Right kidney (tissue), 9 donors: ENCODE results near the gene MRPS6.

ENCODE experiments used
- DNase-seq: peaks from one replicate; pipeline ENCODE4 v3.0.0-alpha.2; 2016
- long read RNA-seq, 8 donors: transcript quantifications; one replicate each; lab custom pipeline, GENCODE V29; 2026

The MRPS6 gene
- long read RNA-seq, donor 1, transcript MRPS6-201 (3 exons, 990 nt): major isoform, 160 of 207 reads
- long read RNA-seq, donor 1, transcript MRPS6-204 (2 exons, 3,934 nt): minor isoform, 17 of 207 reads
- long read RNA-seq, donor 1, partial matches to known transcripts: 19 of 207 reads
- long read RNA-seq, donor 1, other reads (novel, unspliced or antisense): 11 of 207 reads
- long read RNA-seq, donor 2, transcript MRPS6-201 (3 exons, 990 nt): major isoform, 69 of 72 reads
- long read RNA-seq, donor 2, partial matches to known transcripts: 0 of 72 reads
- long read RNA-seq, donor 2, other reads (novel, unspliced or antisense): 0 of 72 reads
- long read RNA-seq, donor 3, transcript MRPS6-201 (3 exons, 990 nt): major isoform, 55 of 60 reads
- long read RNA-seq, donor 3, transcript MRPS6-204 (2 exons, 3,934 nt): minor isoform, 5 of 60 reads
- long read RNA-seq, donor 3, partial matches to known transcripts: 0 of 60 reads
- long read RNA-seq, donor 3, other reads (novel, unspliced or antisense): 0 of 60 reads
- long read RNA-seq, donor 4, transcript MRPS6-201 (3 exons, 990 nt): major isoform, 124 of 161 reads
- long read RNA-seq, donor 4, transcript MRPS6-204 (2 exons, 3,934 nt): minor isoform, 17 of 161 reads
- long read RNA-seq, donor 4, partial matches to known transcripts: 20 of 161 reads
- long read RNA-seq, donor 4, other reads (novel, unspliced or antisense): 0 of 161 reads
- long read RNA-seq, donor 5, transcript MRPS6-201 (3 exons, 990 nt): major isoform, 147 of 175 reads
- long read RNA-seq, donor 5, transcript MRPS6-204 (2 exons, 3,934 nt): minor isoform, 5 of 175 reads
- long read RNA-seq, donor 5, partial matches to known transcripts: 15 of 175 reads
- long read RNA-seq, donor 5, other reads (novel, unspliced or antisense): 8 of 175 reads
- long read RNA-seq, donor 6, transcript MRPS6-201 (3 exons, 990 nt): major isoform, 105 of 141 reads
- long read RNA-seq, donor 6, transcript MRPS6-204 (2 exons, 3,934 nt): minor isoform, 7 of 141 reads
- long read RNA-seq, donor 6, partial matches to known transcripts: 23 of 141 reads
- long read RNA-seq, donor 6, other reads (novel, unspliced or antisense): 5 of 141 reads
- long read RNA-seq, donor 7, transcript MRPS6-204 (2 exons, 3,934 nt): minor isoform, 8 of 191 reads
- long read RNA-seq, donor 7, transcript MRPS6-201 (3 exons, 990 nt): major isoform, 165 of 191 reads
- long read RNA-seq, donor 7, partial matches to known transcripts: 5 of 191 reads
- long read RNA-seq, donor 7, other reads (novel, unspliced or antisense): 11 of 191 reads
- long read RNA-seq, donor 8, transcript MRPS6-201 (3 exons, 990 nt): major isoform, 134 of 149 reads
- long read RNA-seq, donor 8, transcript MRPS6-204 (2 exons, 3,934 nt): minor isoform, 10 of 149 reads
- long read RNA-seq, donor 8, partial matches to known transcripts: 0 of 149 reads
- long read RNA-seq, donor 8, other reads (novel, unspliced or antisense): 5 of 149 reads

GRCh38 chr21:34073032-34073748 is at the start of gene MRPS6, which contains the start of gene SLC5A3:
MRPS6 (plus strand) TSS chr21:34073578; CDS start chr21:34073701, 123 bp downstream.
SLC5A3 (plus strand) TSS chr21:34073578; CDS start chr21:34095199, 21,621 bp downstream.
- DNase-seq: peak; percentile 93

- DNase-seq: no peak
Observed at GRCh38 chr21:34023691-34024373, 49.5 kb upstream of the MRPS6 start.

- no peak for DNase-seq
Observed at GRCh38 chr21:34024374-34024693, 49.0 kb upstream of the MRPS6 start.

- DNase-seq: no peak
Observed at GRCh38 chr21:34027721-34028461, 45.5 kb upstream of the MRPS6 start.

DNA sequence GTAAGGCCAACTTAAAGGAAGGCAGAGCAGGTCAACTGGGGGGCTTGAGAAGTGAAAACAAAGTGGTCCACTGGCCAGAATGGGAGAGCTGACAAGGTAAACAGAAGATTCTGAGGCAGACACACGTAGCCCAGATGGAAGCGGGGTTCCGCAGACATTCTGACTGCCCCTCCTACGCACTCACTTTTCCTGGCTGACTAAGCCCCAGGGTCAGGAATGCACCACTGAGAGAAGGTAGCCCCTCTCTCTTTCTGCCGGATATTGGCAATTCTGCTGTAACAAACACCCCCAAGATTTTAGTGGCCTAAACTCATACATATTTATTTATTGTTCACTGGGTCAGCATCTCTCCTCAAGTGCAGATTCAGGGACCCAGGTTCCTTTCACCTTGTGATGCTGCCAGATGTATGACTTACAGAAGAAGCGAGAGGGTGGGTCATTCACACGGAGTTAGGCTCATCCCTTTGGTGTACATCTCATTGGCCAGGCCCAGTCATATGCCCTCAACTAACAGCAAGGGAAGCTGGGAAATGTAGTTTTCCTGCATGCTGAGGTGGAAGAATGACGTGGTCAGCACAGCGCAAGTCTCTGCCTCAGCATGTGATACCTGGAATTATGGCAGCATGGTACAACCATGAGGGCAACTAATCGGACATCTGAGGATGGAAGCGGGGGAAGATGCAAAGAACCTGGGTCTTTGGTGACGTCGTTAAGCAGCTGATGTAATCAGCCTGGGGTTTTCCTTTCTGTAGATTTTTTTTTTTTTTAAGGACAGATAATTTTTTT is 43.4 kb upstream of the MRPS6 start:
- peak; percentile 40 for DNase-seq

DNA sequence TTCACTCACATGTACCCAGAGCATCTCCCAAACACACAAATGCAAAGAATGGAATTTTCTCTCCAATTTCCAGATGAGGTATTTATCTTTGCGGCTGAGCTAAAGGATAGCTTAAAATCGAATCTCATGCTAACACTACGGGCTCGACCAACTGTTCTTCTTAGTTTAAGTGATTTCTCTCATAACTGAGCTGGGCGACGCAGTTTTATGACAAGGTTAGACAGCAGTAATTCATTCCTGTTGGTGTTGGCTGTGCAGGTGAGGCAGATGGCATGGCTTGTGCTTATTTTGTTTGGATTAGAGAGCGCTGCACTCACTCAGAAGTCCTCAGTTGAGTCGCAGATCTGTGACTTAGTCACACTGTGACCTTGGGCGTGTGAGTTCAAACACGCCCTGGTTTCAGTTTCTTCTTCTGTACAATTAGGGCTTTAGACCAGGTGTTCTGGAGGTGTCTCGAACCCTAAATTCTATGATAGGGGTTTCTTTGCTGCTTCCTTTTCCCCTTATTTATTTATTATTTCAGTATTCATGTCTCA is 41.5 kb upstream of the MRPS6 start:
- no peak for DNase-seq

GRCh38 chr21:34034369-34035014 is 38.9 kb upstream of the MRPS6 start:
- peak; percentile 31 for DNase-seq

GRCh38 chr21:34035619-34036354 is 37.6 kb upstream of the MRPS6 start:
- DNase-seq: no peak

- DNase-seq: no peak
Observed at GRCh38 chr21:34037009-34037795, 36.2 kb upstream of the MRPS6 start.

DNA sequence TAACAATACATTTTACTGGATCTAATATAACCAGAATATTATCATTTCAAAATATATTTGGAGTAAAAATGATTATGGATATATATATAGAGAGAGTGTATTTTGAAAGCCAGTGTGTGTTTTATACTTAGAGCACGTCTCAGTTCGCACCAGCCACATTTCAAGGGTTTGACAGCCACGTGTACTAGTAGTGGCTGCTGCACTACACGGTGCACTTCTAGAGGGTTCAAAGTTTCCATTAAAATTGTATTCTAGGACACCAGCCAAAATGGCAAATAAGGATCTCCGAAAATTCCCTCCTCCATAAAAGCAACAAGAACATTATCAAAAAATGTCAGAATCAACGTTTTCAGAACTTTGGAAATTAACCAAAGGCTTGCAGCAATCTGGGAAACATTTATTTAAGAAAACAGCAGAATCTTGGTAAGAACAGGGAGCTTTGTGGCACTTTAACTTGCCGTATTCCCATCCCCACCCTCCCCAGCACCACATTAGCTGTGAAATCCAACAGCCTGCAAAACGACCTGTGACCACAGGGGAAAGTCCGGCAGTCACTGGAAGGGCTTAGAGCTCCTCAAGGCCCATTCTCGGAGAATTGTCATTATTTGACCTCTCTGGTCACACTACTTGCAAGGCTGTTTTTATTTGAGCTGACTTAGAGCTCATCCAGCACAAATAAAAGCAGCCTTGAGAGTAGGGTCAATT is 33.5 kb upstream of the MRPS6 start:
- no peak for DNase-seq

GRCh38 chr21:34042735-34043134 is 30.6 kb upstream of the MRPS6 start:
- DNase-seq: no peak

GRCh38 chr21:34043333-34043732 is 30.0 kb upstream of the MRPS6 start:
- DNase-seq: no peak

DNA sequence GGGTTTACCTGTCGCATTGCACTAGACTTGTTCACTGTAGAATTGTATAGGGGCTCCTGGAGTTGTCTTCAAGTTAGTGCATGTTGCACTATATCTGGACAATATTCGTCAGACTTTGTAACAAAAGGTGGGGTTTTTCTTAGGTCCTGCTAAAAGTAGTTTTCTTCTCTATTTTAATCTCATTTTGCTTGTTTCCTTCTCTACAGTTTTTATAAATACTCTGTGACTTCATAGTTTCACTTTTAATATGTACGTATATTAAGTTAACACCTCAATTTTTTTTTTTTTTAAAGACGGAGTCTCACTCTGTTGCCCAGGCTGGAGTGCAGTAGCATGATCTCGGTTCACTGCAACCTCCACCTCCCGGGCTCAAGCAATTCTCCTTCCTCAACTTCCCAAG is 26.5 kb upstream of the MRPS6 start:
- no peak for DNase-seq

DNA sequence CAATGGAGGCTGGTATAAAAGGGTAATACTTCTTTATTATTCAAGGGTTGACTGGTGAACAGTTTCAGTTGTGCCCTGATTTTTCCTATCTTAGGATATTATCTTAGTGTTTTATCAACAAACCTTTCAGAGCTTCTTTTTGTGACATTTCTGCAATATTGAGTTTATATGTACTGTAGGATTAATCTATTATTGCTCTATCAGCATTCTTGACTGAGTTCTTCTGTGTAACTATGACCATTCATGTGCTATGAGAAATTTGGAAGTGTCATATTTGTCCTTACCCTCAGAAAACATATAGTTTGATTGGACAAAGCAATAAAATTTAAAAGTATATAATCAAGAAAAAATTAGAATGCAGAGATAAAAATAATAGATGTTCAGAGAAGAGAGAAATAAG is 25.5 kb upstream of the MRPS6 start:
- no peak for DNase-seq

DNA sequence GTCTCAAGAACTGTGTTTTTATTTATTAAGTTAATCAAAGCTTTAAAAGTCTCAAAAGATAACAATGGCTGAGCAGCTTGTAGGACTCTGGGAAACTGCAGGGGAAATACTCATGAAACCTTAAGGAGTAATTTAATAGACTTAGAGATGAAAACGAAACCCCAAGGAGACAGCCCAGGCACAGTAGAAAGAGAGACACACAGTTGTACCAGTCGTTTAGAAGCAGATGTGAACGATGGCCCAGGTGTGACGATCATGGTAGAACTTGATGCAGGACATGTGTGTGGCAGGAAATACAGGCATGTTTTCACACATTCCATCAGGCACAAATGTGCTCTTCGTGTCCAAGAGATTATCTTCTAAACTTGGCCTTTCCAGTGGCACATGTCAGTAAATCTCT is 21.2 kb upstream of the MRPS6 start:
- DNase-seq: no peak

DNA sequence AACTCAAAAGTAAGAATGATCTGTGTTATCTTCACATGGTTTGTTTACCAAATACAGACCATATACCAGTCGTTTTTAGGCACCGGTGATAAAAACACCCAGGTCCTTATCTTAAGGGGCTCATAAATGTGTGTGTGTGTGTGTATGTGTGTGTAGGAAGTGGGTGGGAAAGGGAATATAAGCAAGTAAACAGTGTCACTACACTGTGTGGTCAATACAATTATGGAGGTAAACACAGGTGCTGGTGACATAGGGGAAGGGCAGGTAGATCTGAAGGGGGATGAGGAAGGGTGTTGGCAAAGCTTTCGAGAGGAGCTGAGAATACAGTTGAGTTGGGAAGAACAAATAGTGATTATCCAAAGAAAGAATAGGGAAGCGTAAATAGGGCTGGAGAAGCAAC is 19.1 kb upstream of the MRPS6 start:
- no peak for DNase-seq
